Fibroblast of lung (primary cell): ENCODE results near the gene NHLRC2. TPM values are rescaled to one million over a fixed set of nuclear protein-coding genes. Genes with fewer than 3 reads are reported as not detected.
A peak's percentile ranks its signal among the peaks of the same experiment; 100 is the strongest.

Experiments
- DNase-seq, 2 donors: peaks; one replicate each; pipeline versions ENCODE4 v3.0.0 to v3.0.0-alpha.2; 2010; ENCODE audit warnings: low read depth in 2 of 2
- H2AFZ ChIP-seq: 2 replicates; pipeline ENCODE4 v1.5.1; 2012; ENCODE audit warnings: low read length, control low read depth, inconsistent platforms
- H3K27ac ChIP-seq: 2 replicates; pipeline ENCODE4 v1.5.1; 2011; ENCODE audit warnings: low read length, control low read depth; ENCODE audit not compliant: insufficient read depth
- H3K27me3 ChIP-seq: 2 replicates; pipeline ENCODE4 v1.5.1; 2011; ENCODE audit warnings: mild to moderate bottlenecking, low read length; ENCODE audit not compliant: control insufficient read depth, insufficient read depth
- H3K36me3 ChIP-seq: 2 replicates; pipeline ENCODE4 v1.5.1; 2011; ENCODE audit warnings: low read length; ENCODE audit not compliant: control insufficient read depth, insufficient read depth
- H3K4me1 ChIP-seq: 2 replicates; pipeline ENCODE4 v1.5.1; 2011; ENCODE audit warnings: low read length; ENCODE audit not compliant: control insufficient read depth, insufficient read depth; ENCODE audit errors: extremely low read depth
- H3K4me2 ChIP-seq: 2 replicates; pipeline ENCODE4 v1.5.1; 2011; ENCODE audit warnings: low read length, control low read depth; ENCODE audit not compliant: insufficient read depth; ENCODE audit errors: extremely low read depth
- H3K4me3 ChIP-seq, 4 experiments: fragments of 200-600 bp in 1 of 4; sonication (generic) in 1 of 4; replicated peaks in 1 of 4; 2 replicates each; pipeline ENCODE4 v1.5.1; 2011 to 2016; ENCODE audit warnings: low read length in 4 of 4, low read depth in 3 of 4, mild to moderate bottlenecking in 3 of 4, control low read depth in 2 of 4, inconsistent platforms in 1 of 4, mixed read lengths in 1 of 4; ENCODE audit not compliant: insufficient read depth in 1 of 4; ENCODE audit errors: control extremely low read depth in 1 of 4
- H3K79me2 ChIP-seq: 2 replicates; pipeline ENCODE4 v1.5.1; 2012; ENCODE audit warnings: mild to moderate bottlenecking, low read length, inconsistent platforms; ENCODE audit not compliant: control insufficient read depth, insufficient read depth
- H3K9ac ChIP-seq: 2 replicates; pipeline ENCODE4 v1.5.1; 2011; ENCODE audit warnings: mild to moderate bottlenecking, low read length, control low read depth; ENCODE audit not compliant: insufficient read depth
- H3K9me3 ChIP-seq: 2 replicates; pipeline ENCODE4 v1.5.1; 2012; ENCODE audit warnings: low read depth, low read length; ENCODE audit not compliant: control insufficient read depth, insufficient read depth
- H4K20me1 ChIP-seq: 2 replicates; pipeline ENCODE4 v1.5.1; 2011; ENCODE audit warnings: low read length; ENCODE audit not compliant: control insufficient read depth, insufficient read depth; ENCODE audit errors: extremely low read depth
- EZH2 ChIP-seq: IDR thresholded peaks from 2 replicates; pipeline ENCODE4 v1.5.1; 2012; ENCODE audit warnings: low read length, control low read depth, mild to moderate bottlenecking; ENCODE audit errors: missing control alignments
- polyA plus RNA-seq, 2 donors: library from polyadenylated mRNA; depleted of rRNA in 1 of 2; stranded (reverse) in 1 of 2; unstranded in 1 of 2; fragments of >200 nt; gene quantifications; 2 replicates each; pipeline ENCODE4 v1.2.1, GENCODE V29; 2011 to 2012; ENCODE audit warnings: missing spikeins in 1 of 2
- total RNA-seq: library from RNA; depleted of rRNA; stranded (reverse); fragments of >200 nt; gene quantifications from 2 replicates; pipeline ENCODE4 v1.2.1, GENCODE V29; 2014
- TF ChIP-seq, protein P1 (sequence below), 2 donors: IDR thresholded peaks in 1 of 2; conservative IDR thresholded peaks in 1 of 2; 1 replicate in 1 of 2; 2 replicates in 1 of 2; pipeline ENCODE4 v1.5.1; 2011 to 2012; ENCODE audit warnings: low read length in 2 of 2, control low read depth in 1 of 2, inconsistent platforms in 1 of 2, low read depth in 1 of 2, mild to moderate bottlenecking in 1 of 2

Gene NHLRC2
- total and polyA plus RNA-seq, 2 donors (not counting 1 experiment from before 2014, with no cell fraction given) = 10.1 to 11.9 TPM

DNA sequence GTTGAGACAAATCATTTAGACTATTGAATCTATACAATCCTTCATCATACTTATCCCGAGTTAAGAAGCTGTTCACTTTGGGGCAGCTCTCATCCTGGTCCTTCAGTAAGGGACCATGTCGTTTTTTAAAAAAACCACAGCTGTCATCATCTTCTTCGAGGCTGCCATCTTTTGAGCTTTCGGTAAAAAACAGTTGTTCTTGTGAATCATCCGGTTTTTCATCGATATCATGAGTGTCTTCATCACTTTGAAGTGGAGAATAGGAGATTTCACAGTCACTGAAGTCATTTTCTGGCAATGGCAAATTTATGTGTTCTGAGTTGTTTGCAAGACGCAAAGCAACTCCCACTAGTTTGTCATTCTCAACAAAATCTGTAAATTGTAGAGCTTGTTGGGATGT, 4.5 kb upstream of the NHLRC2 start:
- no peak for DNase-seq
- Histone ChIP-seq H4K20me1 (no peaks in the 10 kb centered on the region), H3K79me2 (peaks cover 4% of the 10 kb centered on the region), H3K4me3 (no peak overlapping the region), H3K27ac (no peak overlapping the region), H3K27me3 (no peaks in the 10 kb centered on the region), H3K4me1 (no peaks in the 10 kb centered on the region), H2AFZ (no peak overlapping the region), H3K9ac (no peak overlapping the region), H3K4me2 (no peak overlapping the region), H3K9me3 (no peaks in the 10 kb centered on the region), H3K36me3 (no peaks in the 10 kb centered on the region)
- TF ChIP-seq, protein P1, sequence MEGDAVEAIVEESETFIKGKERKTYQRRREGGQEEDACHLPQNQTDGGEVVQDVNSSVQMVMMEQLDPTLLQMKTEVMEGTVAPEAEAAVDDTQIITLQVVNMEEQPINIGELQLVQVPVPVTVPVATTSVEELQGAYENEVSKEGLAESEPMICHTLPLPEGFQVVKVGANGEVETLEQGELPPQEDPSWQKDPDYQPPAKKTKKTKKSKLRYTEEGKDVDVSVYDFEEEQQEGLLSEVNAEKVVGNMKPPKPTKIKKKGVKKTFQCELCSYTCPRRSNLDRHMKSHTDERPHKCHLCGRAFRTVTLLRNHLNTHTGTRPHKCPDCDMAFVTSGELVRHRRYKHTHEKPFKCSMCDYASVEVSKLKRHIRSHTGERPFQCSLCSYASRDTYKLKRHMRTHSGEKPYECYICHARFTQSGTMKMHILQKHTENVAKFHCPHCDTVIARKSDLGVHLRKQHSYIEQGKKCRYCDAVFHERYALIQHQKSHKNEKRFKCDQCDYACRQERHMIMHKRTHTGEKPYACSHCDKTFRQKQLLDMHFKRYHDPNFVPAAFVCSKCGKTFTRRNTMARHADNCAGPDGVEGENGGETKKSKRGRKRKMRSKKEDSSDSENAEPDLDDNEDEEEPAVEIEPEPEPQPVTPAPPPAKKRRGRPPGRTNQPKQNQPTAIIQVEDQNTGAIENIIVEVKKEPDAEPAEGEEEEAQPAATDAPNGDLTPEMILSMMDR (conservative IDR thresholded peaks at IDR 0.05 in 1 of 2, IDR thresholded peaks at IDR 0.05 in 1 of 2; ENCODE audit: low read depth in 1 of 2, low read length in 2 of 2) = no peak
- TF ChIP-seq EZH2 = no peak

DNA sequence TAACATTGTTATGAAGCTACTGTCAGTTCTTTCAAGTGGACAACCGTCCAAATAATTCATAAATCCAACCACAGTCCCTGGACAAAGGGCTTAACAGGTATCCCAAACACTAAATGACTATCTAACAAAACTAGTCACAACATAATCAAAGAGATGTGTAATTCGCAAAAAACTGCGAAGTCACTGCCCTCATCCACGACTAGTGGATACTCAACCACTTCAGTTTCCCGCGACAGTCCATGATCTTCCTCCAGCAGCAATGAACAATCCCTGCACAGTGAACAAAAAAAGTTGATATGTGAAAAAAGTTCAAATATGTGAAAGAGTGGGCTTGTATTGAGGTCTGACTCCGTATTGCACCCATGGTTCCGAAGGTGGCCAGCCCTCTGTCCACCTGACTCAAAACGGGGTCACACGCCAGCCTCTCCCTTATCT, 866 bp upstream of the NHLRC2 start:
- no peak overlapping the region for H3K9ac ChIP-seq
- H3K9me3 ChIP-seq = no peaks in the 10 kb centered on the region
- peak overlapping the region; percentile 99 for H2AFZ ChIP-seq
- peak overlapping the region; percentile 76 to 93 (median 86) for H3K4me3 ChIP-seq
- H3K4me2 ChIP-seq = peak overlapping the region; percentile 98
- no peaks in the 10 kb centered on the region for H3K27me3 ChIP-seq
- H3K4me1 ChIP-seq = peaks cover 2% of the 10 kb centered on the region
- peak overlapping the region; percentile 92 for H3K27ac ChIP-seq
- TF ChIP-seq, protein P1 (conservative IDR thresholded peaks at IDR 0.05 in 1 of 2, IDR thresholded peaks at IDR 0.05 in 1 of 2; ENCODE audit: low read depth in 1 of 2, low read length in 2 of 2) = no peak
- no peak for TF ChIP-seq EZH2
- peaks cover 35% of the 10 kb centered on the region for H3K79me2 ChIP-seq
- peak in 1 of 2 donors; percentile 12 for DNase-seq
- H4K20me1 ChIP-seq = no peaks in the 10 kb centered on the region
- no peaks in the 10 kb centered on the region for H3K36me3 ChIP-seq

GRCh38 chr10:113854761-113855588, 514 bp downstream of the NHLRC2 start:
- Histone ChIP-seq H2AFZ (peak overlapping the region; percentile 99), H3K4me2 (peak overlapping the region; percentile 98), H3K79me2 (peaks cover 35% of the 10 kb centered on the region), H3K9ac (peak overlapping the region; percentile 95), H3K4me3 (peak overlapping the region; percentile 76 to 93 (median 86)), H3K27ac (peak overlapping the region; percentile 92), H3K4me1 (peaks cover 2% of the 10 kb centered on the region), H3K27me3 (no peaks in the 10 kb centered on the region), H3K36me3 (peaks cover 2% of the 10 kb centered on the region), H4K20me1 (no peaks in the 10 kb centered on the region), H3K9me3 (no peaks in the 10 kb centered on the region)
- peak; percentile 29 to 51 for DNase-seq
- TF ChIP-seq, protein P1 (conservative IDR thresholded peaks at IDR 0.05 in 1 of 2, IDR thresholded peaks at IDR 0.05 in 1 of 2; ENCODE audit: low read depth in 1 of 2, low read length in 2 of 2) = no peak
- no peak for TF ChIP-seq EZH2
